DOHH2 (cell line): ENCODE data around the gene ATP9B.
A peak's percentile ranks its signal among the peaks of the same experiment; 100 is the strongest.

Experiments used
- H3F3A ChIP-seq: fragments of 200-600 bp; sonication (generic), shearing (Covaris generic); 2 replicates; pipeline ENCODE4 v1.6.0; 2016; ENCODE audit warnings: antibody characterized with exemption, mild to moderate bottlenecking; ENCODE audit not compliant: control insufficient read depth, insufficient read depth
- H3K27ac ChIP-seq: fragments of 200-600 bp; sonication (generic); 2 replicates; pipeline ENCODE4 v1.5.1; 2014; ENCODE audit warnings: low read depth, mild to moderate bottlenecking, low read length, moderate library complexity
- H3K27me3 ChIP-seq: fragments of 200-600 bp; sonication (generic); 2 replicates; pipeline ENCODE4 v1.6.1; 2014; ENCODE audit warnings: mild to moderate bottlenecking, low read length, mixed read lengths; ENCODE audit not compliant: control insufficient read depth
- H3K36me3 ChIP-seq: fragments of 200-600 bp; sonication (generic); 2 replicates; pipeline ENCODE4 v1.6.1; 2014; ENCODE audit warnings: mild to moderate bottlenecking, low read length, moderate library complexity, mixed read lengths; ENCODE audit not compliant: control insufficient read depth
- H3K4me1 ChIP-seq: fragments of 200-600 bp; sonication (generic); 2 replicates; pipeline ENCODE4 v1.6.1; 2014; ENCODE audit warnings: mild to moderate bottlenecking, low read length, mixed read lengths; ENCODE audit not compliant: control insufficient read depth
- H3K4me2 ChIP-seq: fragments of 200-600 bp; sonication (generic); 2 replicates; pipeline ENCODE4 v1.6.0; 2014; ENCODE audit warnings: mild to moderate bottlenecking, low read length, moderate library complexity
- H3K4me3 ChIP-seq: fragments of 200-600 bp; sonication (generic); 2 replicates; pipeline ENCODE4 v1.5.1; 2014; ENCODE audit warnings: mild to moderate bottlenecking, low read length, mixed read lengths
- H3K79me2 ChIP-seq: fragments of 200-600 bp; sonication (generic); 2 replicates; pipeline ENCODE4 v1.6.1; 2014; ENCODE audit warnings: mild to moderate bottlenecking, low read length, mixed read lengths; ENCODE audit not compliant: control insufficient read depth
- H3K9me2 ChIP-seq: fragments of 200-600 bp; sonication (generic); replicated peaks from 2 replicates; pipeline ENCODE4 v1.6.1; 2014; ENCODE audit warnings: mild to moderate bottlenecking, low read length, mixed read lengths; ENCODE audit not compliant: control insufficient read depth
- H3K9me3 ChIP-seq: fragments of 200-600 bp; sonication (generic); 2 replicates; pipeline ENCODE4 v1.6.1; 2014; ENCODE audit warnings: antibody characterized with exemption, low read length, mixed read lengths; ENCODE audit not compliant: control insufficient read depth, insufficient read depth
- H4K20me1 ChIP-seq: fragments of 200-600 bp; sonication (generic); 2 replicates; pipeline ENCODE4 v1.6.0; 2014; ENCODE audit warnings: low read depth, mild to moderate bottlenecking, antibody characterized with exemption, low read length, moderate library complexity; ENCODE audit not compliant: control insufficient read depth, insufficient read depth
- CTCF ChIP-seq: fragments of 200-600 bp; sonication (generic); IDR thresholded peaks from one replicate; pipeline ENCODE4 v1.5.1; 2014; ENCODE audit warnings: antibody characterized with exemption, mild to moderate bottlenecking, low read depth, low read length; ENCODE audit not compliant: poor library complexity, severe bottlenecking
- EZH2phosphoT487 ChIP-seq: fragments of 200-600 bp; sonication (generic); IDR thresholded peaks from 2 replicates; pipeline ENCODE4 v1.6.1; 2017; ENCODE audit warnings: borderline replicate concordance, mild to moderate bottlenecking, antibody characterized with exemption, low read length, moderate library complexity, mixed read lengths

ATP9B gene

GRCh38 chr18:79185648-79186047 lies 116.5 kb downstream of the ATP9B start:
- no peak overlapping the region for H3K27ac ChIP-seq
- no peaks in the 10 kb centered on the region for H3K36me3 ChIP-seq
- no peaks in the 10 kb centered on the region for H3K9me3 ChIP-seq
- TF ChIP-seq CTCF, result no peak
- TF ChIP-seq EZH2phosphoT487, result no peak
- no peak overlapping the region for H3K4me3 ChIP-seq
- no peaks in the 10 kb centered on the region for H3K79me2 ChIP-seq
- no peak overlapping the region for H3K4me2 ChIP-seq
- H3F3A ChIP-seq, result no peaks in the 10 kb centered on the region
- H3K4me1 ChIP-seq, result peaks cover 37% of the 10 kb centered on the region
- no peaks in the 10 kb centered on the region for H3K27me3 ChIP-seq
- H3K9me2 ChIP-seq, result no peaks in the 10 kb centered on the region
- no peaks in the 10 kb centered on the region for H4K20me1 ChIP-seq

DNA sequence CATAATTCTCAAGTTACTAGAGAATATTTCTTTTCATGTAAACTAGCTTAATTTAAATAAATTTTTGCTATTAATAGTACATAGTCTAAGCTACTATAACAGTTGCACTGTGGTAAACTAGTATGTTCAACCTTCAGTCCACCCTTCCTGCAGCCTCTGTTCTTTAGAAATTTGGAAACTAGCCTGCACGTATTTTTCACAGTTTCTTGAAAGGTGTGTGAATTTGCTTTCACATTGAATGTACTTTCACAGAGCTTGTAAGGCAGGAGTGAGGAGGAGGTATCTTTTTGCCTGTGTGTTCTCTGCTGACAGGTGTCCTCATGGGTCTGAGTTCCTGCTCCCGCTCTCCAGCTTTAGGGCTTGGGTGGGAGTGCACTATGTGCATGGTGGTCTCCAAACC lies 117.5 kb downstream of the ATP9B start:
- H3K79me2 ChIP-seq, result no peaks in the 10 kb centered on the region
- no peaks in the 10 kb centered on the region for H3K9me3 ChIP-seq
- no peak for TF ChIP-seq CTCF
- no peak for TF ChIP-seq EZH2phosphoT487
- H4K20me1 ChIP-seq, result no peaks in the 10 kb centered on the region
- H3F3A ChIP-seq, result no peaks in the 10 kb centered on the region
- H3K9me2 ChIP-seq, result no peaks in the 10 kb centered on the region
- 0 out of 2 replicates have a peak overlapping the region, but pooled peaks have one; percentile 8 for H3K4me2 ChIP-seq
- peaks cover 37% of the 10 kb centered on the region for H3K4me1 ChIP-seq
- no peak overlapping the region for H3K27ac ChIP-seq
- no peaks in the 10 kb centered on the region for H3K36me3 ChIP-seq
- no peaks in the 10 kb centered on the region for H3K27me3 ChIP-seq
- H3K4me3 ChIP-seq, result no peak overlapping the region

DNA sequence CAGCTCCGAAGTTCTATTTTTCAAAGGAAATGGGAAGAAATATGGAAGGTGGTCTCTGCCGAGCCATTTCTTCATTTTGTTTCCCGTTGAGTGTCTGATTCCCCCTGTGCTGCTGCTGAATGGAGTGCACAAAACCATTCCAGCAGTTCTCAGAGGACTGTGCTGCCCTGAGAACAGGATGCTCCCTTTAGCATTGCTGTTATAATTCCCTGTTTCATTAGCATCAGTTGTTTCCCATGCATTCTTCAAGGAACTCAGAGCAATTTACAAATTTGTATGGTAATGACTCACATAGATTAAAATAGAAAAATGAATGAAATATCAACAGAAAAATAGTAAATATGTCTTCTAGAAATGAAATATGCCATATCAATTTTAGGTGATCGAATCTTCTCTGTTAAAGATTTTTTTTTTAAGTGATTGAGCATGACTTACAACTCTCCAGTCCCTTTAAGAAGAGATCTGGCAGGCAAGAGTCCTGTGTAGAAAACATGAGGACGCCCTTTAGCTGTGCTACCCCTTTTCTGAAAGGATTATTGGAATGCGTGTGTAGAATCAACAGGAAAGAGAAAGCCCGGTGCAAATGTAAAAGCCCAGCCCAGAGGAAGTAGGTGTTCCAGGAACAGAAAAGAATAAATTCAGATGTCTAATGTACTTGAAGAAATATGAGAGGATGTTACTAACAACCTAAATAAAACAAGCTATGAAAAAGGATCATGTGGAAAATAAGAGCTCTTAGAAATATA lies 118.5 kb downstream of the ATP9B start:
- Histone ChIP-seq H3K79me2 (no peaks in the 10 kb centered on the region), H3K4me2 (no peak overlapping the region), H3K27ac (no peak overlapping the region)

More for the DNA sequence above, 118.5 kb downstream of the ATP9B start:
- Histone ChIP-seq H3K36me3 (no peaks in the 10 kb centered on the region), H3F3A (no peaks in the 10 kb centered on the region), H3K9me3 (no peaks in the 10 kb centered on the region), H4K20me1 (no peaks in the 10 kb centered on the region), H3K4me3 (no peak overlapping the region), H3K9me2 (no peaks in the 10 kb centered on the region), H3K4me1 (peaks cover 37% of the 10 kb centered on the region), H3K27me3 (no peaks in the 10 kb centered on the region)
- TF ChIP-seq EZH2phosphoT487 (no peak), CTCF (no peak)
